Loucy (cell line): ENCODE results near the gene PCDHGA2.

Experiments
- CTCF ChIP-seq: fragments of 200-600 bp; sonication (generic); conservative IDR thresholded peaks from 2 replicates; pipeline ENCODE4 v1.5.1; 2014; ENCODE audit warnings: mild to moderate bottlenecking, antibody characterized with exemption, low read length
- EZH2phosphoT487 ChIP-seq: fragments of 200-600 bp; IDR thresholded peaks from 2 replicates; pipeline ENCODE4 v1.6.1; 2018; ENCODE audit warnings: antibody characterized with exemption, mild to moderate bottlenecking, moderate library complexity, borderline replicate concordance

GRCh38 chr5:141306630-141307029 lies 31.9 kb upstream of the PCDHGA2 start:
- no peak for TF ChIP-seq EZH2phosphoT487
- no peak for TF ChIP-seq CTCF
